22Rv1 (cell line): ENCODE measurements around the gene TM7SF2.

Source experiments
- CTCF ChIP-seq: fragments of 450-650 bp; IDR thresholded peaks from 2 replicates; pipeline ENCODE4 v1.5.1; 2017; ENCODE audit warnings: mild to moderate bottlenecking
- ZFX ChIP-seq: fragments of 450-650 bp; IDR thresholded peaks from 2 replicates; pipeline ENCODE4 v1.6.1; 2017; ENCODE audit warnings: antibody characterized with exemption, borderline replicate concordance

GRCh38 chr11:65066805-65067291, 44.8 kb upstream of the TM7SF2 start:
- no peak for TF ChIP-seq CTCF
- no peak for TF ChIP-seq ZFX
